GM12873 (cell line): ENCODE results near the gene SLC16A9.

Experiments used
- TF ChIP-seq, protein P1 (sequence below): IDR thresholded peaks from 2 replicates; pipeline ENCODE4 v1.5.1; 2012; ENCODE audit warnings: low read depth, mild to moderate bottlenecking, moderate library complexity, low read length, control low read depth; ENCODE audit not compliant: insufficient read depth; ENCODE audit errors: missing control alignments

The SLC16A9 gene, protein sequence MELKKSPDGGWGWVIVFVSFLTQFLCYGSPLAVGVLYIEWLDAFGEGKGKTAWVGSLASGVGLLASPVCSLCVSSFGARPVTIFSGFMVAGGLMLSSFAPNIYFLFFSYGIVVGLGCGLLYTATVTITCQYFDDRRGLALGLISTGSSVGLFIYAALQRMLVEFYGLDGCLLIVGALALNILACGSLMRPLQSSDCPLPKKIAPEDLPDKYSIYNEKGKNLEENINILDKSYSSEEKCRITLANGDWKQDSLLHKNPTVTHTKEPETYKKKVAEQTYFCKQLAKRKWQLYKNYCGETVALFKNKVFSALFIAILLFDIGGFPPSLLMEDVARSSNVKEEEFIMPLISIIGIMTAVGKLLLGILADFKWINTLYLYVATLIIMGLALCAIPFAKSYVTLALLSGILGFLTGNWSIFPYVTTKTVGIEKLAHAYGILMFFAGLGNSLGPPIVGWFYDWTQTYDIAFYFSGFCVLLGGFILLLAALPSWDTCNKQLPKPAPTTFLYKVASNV

DNA sequence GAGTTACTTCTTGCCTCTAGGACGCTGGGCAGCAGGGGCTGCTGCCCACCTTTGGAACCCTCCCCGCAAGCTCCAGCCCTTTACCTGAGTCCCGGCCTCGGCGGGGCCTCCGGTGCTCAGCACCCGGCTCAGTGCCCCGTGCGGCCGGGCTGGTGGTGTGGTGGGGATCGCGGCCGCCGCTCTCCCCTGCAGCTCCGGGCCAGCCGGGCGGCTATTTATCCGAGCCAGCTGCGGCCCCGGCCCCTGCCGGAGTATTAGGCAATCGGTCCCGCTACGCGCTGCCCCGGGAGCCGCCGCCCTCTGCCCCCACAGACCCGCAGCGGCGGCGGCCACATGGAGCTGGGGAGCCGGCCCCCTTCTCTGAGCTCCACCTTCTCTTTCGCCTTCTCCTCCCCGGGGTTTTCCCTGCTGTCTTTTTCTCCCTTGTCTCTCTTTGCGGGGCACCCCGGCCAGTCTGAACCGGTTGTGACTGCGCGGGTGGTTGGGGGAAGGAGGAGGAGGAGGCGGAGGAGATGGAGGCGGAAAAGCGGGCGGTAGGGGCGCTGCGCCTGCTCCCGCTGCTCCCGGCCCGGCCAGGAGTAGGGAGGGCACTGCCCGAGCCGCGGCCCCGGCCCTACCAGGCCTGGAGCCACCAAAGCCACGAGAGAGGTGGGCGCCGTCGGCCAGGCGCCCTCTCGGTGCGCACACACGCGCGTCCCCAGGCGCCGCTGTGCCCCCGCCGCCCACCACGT lies at the start of gene SLC16A9:
Gene SLC16A9, minus strand, starts transcription at position 456 of the 731 bp plus-strand sequence. CDS start 25,559 bp downstream, outside the sequence.
- TF ChIP-seq, protein P1, sequence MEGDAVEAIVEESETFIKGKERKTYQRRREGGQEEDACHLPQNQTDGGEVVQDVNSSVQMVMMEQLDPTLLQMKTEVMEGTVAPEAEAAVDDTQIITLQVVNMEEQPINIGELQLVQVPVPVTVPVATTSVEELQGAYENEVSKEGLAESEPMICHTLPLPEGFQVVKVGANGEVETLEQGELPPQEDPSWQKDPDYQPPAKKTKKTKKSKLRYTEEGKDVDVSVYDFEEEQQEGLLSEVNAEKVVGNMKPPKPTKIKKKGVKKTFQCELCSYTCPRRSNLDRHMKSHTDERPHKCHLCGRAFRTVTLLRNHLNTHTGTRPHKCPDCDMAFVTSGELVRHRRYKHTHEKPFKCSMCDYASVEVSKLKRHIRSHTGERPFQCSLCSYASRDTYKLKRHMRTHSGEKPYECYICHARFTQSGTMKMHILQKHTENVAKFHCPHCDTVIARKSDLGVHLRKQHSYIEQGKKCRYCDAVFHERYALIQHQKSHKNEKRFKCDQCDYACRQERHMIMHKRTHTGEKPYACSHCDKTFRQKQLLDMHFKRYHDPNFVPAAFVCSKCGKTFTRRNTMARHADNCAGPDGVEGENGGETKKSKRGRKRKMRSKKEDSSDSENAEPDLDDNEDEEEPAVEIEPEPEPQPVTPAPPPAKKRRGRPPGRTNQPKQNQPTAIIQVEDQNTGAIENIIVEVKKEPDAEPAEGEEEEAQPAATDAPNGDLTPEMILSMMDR, result peak; percentile 40

DNA sequence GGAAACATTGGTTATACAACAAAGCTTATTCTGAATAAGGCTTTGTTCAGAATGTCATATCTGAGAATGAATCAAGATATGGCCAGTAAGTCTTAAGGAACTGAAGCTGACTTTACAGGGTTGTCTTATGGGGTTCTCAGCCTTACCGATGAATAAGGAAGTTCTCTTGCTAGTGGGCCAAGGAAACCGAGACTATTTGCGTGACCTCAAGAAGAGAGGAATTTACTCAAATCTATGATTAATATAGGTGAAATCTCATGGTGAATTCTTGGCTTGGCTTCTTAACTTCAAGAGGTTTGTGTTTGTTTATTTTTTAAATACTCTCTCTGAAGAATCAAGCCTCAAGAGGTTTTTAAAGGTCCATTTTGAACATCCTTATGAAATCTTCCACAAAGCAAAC lies 48.3 kb upstream of the SLC16A9 start:
- TF ChIP-seq, protein P1, result no peak

DNA sequence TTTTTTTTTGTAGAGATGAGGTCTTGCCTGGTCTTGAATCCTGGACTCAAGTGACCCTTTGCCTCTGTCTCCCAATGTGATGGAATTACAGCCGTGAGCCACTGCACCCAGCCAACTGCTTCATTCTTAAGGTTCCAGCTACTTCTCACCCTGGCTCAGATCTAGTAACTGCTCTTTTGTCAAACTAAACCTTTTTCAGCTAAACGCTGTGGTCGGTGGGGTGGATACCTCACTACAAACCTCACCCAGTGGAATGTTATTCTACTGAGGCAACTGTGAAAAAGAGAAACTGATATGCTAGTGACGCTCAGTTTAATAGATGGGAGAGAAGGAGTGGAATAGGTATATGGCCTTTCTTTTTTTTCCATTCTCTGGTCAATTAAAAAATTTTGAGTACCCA lies 45.3 kb upstream of the SLC16A9 start:
- TF ChIP-seq, protein P1, result no peak

DNA sequence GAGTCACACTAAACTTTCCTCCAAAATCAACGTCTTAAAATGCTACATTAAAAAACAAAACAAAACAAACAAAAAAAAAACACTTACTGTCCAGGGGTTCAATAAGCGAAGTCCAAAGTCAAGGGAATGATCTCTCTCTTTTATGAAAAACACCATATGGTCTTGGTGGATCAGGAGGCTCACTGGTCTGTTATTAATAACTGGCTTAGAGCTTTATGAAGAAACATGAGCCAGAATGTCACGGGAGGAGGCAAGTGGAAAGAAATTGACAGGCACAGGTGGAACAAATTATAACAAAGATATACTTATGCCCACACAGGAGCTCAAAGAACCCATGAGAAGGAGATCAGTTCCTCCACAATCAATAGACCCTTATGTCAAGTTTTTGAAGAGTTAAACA lies 43.6 kb upstream of the SLC16A9 start, which contains the start of gene MRLN:
Gene MRLN, minus strand, starts transcription at position 189 of the 400 bp plus-strand sequence.
- TF ChIP-seq, protein P1, result no peak

DNA sequence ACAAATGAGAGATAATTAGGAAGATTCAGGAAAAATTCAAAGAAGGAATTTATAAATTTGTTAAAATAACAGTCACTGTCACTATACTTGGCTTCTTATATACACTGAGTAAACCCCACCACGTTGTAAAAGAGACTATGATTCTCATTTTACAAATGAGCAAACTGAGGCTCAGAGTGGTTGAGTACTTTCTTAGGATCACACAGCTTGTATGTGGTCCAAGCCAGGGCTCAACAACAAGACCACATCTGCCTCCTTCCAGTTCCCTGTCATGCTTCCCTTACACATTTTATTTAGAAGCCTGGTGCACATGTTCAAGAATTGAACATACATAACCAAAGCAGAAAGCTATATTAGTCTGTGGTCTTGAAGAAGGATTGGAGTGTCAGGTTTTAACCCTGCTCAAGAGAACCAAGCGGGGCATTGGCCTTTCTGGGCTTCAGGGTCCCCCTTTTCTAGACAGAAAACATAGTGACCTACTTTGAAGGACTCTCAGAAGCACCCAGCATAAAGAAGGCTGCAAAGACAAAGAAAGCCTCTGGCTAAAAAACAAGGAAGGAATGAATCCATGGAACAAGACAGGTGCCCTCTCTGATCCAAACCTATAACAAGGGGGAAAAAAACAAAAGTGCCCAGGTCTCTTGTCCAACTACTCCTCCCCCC lies 42.8 kb upstream of the SLC16A9 start:
- TF ChIP-seq, protein P1, result no peak

DNA sequence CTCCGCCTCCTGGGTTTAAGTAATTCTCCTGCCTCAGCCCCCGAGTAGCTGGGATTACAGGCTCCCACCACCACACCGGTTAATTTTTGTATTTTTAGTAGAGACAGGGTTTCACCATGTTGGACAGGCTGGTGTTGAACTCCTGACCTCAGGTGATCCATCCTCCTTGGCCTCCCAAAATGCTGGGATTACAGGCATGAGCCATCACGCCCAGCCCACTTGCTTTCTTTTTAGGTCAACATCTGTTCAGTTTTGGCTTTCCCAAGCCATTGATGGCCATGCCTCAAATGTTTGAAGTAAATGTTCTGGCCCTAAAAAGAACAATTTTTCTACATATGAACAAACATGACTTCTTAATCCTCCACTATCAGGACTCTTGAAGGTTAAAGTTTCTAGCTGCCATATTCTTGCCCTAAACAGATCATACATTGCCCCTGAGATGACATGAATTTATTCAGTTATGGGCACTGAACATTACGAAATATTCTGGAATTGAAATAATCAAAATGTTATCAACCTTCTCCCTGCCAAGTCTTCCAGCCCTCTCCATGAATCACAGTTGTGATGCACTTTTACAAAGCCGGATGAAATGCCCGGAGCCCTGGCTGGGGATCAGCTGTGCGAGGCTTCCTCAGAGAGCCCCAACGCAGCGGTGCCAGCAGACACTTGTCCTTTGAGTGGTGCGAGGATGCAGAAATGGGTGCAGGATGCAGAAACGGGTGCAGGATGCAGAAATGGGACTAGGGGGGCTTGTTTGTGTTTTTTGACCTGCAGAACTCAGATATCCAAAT lies 40.7 kb upstream of the SLC16A9 start:
- TF ChIP-seq, protein P1, result no peak
